GM23338 (cell line): ENCODE data around the gene DRP2. TPM values are rescaled to one million over a fixed set of nuclear protein-coding genes. Genes with fewer than 3 reads are reported as not detected.
A peak's percentile ranks its signal among the peaks of the same experiment; 100 is the strongest.

Source experiments
- ATAC-seq: fragments of 200-7000 bp; cut with Tn5 transposase; 3 replicates; pipeline ENCODE4 v1.9.1; 2020
- DNase-seq: peaks from one replicate; pipeline ENCODE4 v3.0.0-alpha.2; 2015; ENCODE audit warnings: low spot score
- H2AFZ ChIP-seq: fragments of 200-600 bp; sonication (generic); 2 replicates; pipeline ENCODE4 v1.8.0; 2016; ENCODE audit warnings: antibody characterized with exemption, mild to moderate bottlenecking, moderate library complexity
- H3F3A ChIP-seq: fragments of 200-600 bp; sonication (generic); replicated peaks from 2 replicates; pipeline ENCODE4 v1.8.0; 2017; ENCODE audit warnings: antibody characterized with exemption, mixed run types, low read depth
- H3K27ac ChIP-seq: fragments of 200-600 bp; sonication (generic); 2 replicates; pipeline ENCODE4 v1.6.1; 2016; ENCODE audit warnings: low read depth
- H3K27me3 ChIP-seq: fragments of 200-600 bp; sonication (generic); 2 replicates; pipeline ENCODE4 v1.8.0; 2016; ENCODE audit warnings: mild to moderate bottlenecking, mixed run types, moderate library complexity; ENCODE audit not compliant: insufficient read depth
- H3K36me3 ChIP-seq: fragments of 200-600 bp; sonication (generic); 2 replicates; pipeline ENCODE4 v1.8.0; 2016; ENCODE audit warnings: mild to moderate bottlenecking; ENCODE audit not compliant: insufficient read depth
- H3K4me1 ChIP-seq: fragments of 200-600 bp; sonication (generic); 2 replicates; pipeline ENCODE4 v1.8.0; 2016; ENCODE audit warnings: mild to moderate bottlenecking, moderate library complexity; ENCODE audit not compliant: insufficient read depth
- H3K4me2 ChIP-seq: fragments of 200-600 bp; sonication (generic); 2 replicates; pipeline ENCODE4 v1.7.1; 2017; ENCODE audit warnings: mixed run types
- H3K4me3 ChIP-seq: fragments of 200-600 bp; sonication (generic); 2 replicates; pipeline ENCODE4 v1.6.1; 2016; ENCODE audit warnings: mixed run types
- H3K79me2 ChIP-seq: fragments of 200-600 bp; sonication (generic); replicated peaks from 2 replicates; pipeline ENCODE4 v1.8.0; 2017; ENCODE audit warnings: mild to moderate bottlenecking; ENCODE audit not compliant: insufficient read depth
- H3K9me2 ChIP-seq: fragments of 200-600 bp; sonication (generic); 2 replicates; pipeline ENCODE4 v1.8.0; 2017; ENCODE audit not compliant: insufficient read depth
- H4K20me1 ChIP-seq: fragments of 200-600 bp; sonication (generic); replicated peaks from 2 replicates; pipeline ENCODE4 v1.8.0; 2017; ENCODE audit warnings: mild to moderate bottlenecking; ENCODE audit not compliant: insufficient read depth
- H3K27ac Mint-ChIP-seq: 2 replicates; pipeline ENCODE4 v1.8.0; 2020; ENCODE audit warnings: inconsistent platforms, mild to moderate bottlenecking, moderate library complexity, mixed read lengths
- H3K27me3 Mint-ChIP-seq: 3 replicates; pipeline ENCODE4 v1.8.0; 2022; ENCODE audit warnings: low read depth, mild to moderate bottlenecking, moderate library complexity, mixed read lengths, inconsistent platforms; ENCODE audit not compliant: insufficient read depth, poor library complexity
- H3K36me3 Mint-ChIP-seq: 3 replicates; pipeline ENCODE4 v1.8.0; 2021; ENCODE audit warnings: low read depth, mild to moderate bottlenecking, inconsistent platforms, moderate library complexity, mixed read lengths
- H3K4me1 Mint-ChIP-seq: 3 replicates; pipeline ENCODE4 v1.8.0; 2020; ENCODE audit warnings: mild to moderate bottlenecking, inconsistent platforms, mixed read lengths
- H3K4me3 Mint-ChIP-seq: 3 replicates; pipeline ENCODE4 v1.8.0; 2021; ENCODE audit warnings: moderate library complexity, mild to moderate bottlenecking, inconsistent platforms, mixed read lengths
- H3K9me3 Mint-ChIP-seq: 3 replicates; pipeline ENCODE4 v1.8.0; 2020; ENCODE audit warnings: moderate library complexity, mild to moderate bottlenecking, inconsistent platforms, mixed read lengths
- CTCF ChIP-seq, 2 experiments: fragments of 200-600 bp in 1 of 2; sonication (generic) in 1 of 2; conservative IDR thresholded peaks; 2 replicates each; pipeline versions ENCODE4 v1.5.1 to v1.6.1; 2016 to 2017; ENCODE audit warnings: antibody characterized with exemption in 2 of 2, low read depth in 2 of 2, mild to moderate bottlenecking in 2 of 2, moderate library complexity in 1 of 2
- EZH2 ChIP-seq: fragments of 200-600 bp; sonication (generic); IDR thresholded peaks from one replicate; pipeline ENCODE4 v1.8.0; 2017; ENCODE audit warnings: antibody characterized with exemption, mild to moderate bottlenecking, low read depth; ENCODE audit not compliant: unreplicated experiment
- EZH2phosphoT487 ChIP-seq: fragments of 200-600 bp; sonication (generic); IDR thresholded peaks from one replicate; pipeline ENCODE4 v1.8.1; 2018; ENCODE audit warnings: antibody characterized with exemption; ENCODE audit not compliant: unreplicated experiment
- JUNB ChIP-seq: IDR thresholded peaks from one replicate; pipeline ENCODE4 v1.6.1; 2016; ENCODE audit warnings: antibody characterized with exemption; ENCODE audit not compliant: unreplicated experiment
- REST ChIP-seq: IDR thresholded peaks from one replicate; pipeline ENCODE4 v1.6.1; 2018; ENCODE audit warnings: antibody characterized with exemption; ENCODE audit not compliant: unreplicated experiment
- polyA plus RNA-seq: library from polyadenylated mRNA; unstranded; fragments of >200 nt; fragmentation: Nextera tagmentation; extraction: Ambion mirVana; gene quantifications from 2 replicates; pipeline ENCODE4 v1.2.1, GENCODE V29; 2016
- total RNA-seq: library from RNA; depleted of rRNA; stranded (reverse); fragments of >200 nt; shearing (Covaris generic); gene quantifications from 2 replicates; pipeline ENCODE4 v1.2.3, GENCODE V29; 2014

Gene DRP2
- total and polyA plus RNA-seq, 2 experiments from 2014 or later, result 0.24 TPM; not detected in 1

- H3K4me1 Mint-ChIP-seq, result peaks cover 4% of the 10 kb centered on the region; the same call in 2 of the 3 replicates
- Histone ChIP-seq H3K9me2 (no peaks in the 10 kb centered on the region), H2AFZ (no peak overlapping the region), H3K79me2 (no peaks in the 10 kb centered on the region), H3K4me2 (no peak overlapping the region), H3K27me3 (no peaks in the 10 kb centered on the region), H3K27ac (no peak overlapping the region), H3K4me3 (no peak overlapping the region), H3K36me3 (no peaks in the 10 kb centered on the region), H3K4me1 (no peaks in the 10 kb centered on the region), H4K20me1 (no peaks in the 10 kb centered on the region), H3F3A (no peaks in the 10 kb centered on the region)
- no peak overlapping the region for H3K27ac Mint-ChIP-seq
- H3K27me3 Mint-ChIP-seq, result no peaks in the 10 kb centered on the region
- H3K9me3 Mint-ChIP-seq, result no peaks in the 10 kb centered on the region
- DNase-seq, result no peak
- no peaks in the 10 kb centered on the region for H3K36me3 Mint-ChIP-seq
- no peak overlapping the region for H3K4me3 Mint-ChIP-seq
- no peak for ATAC-seq
- TF ChIP-seq REST, result no peak
- no peak for TF ChIP-seq CTCF (conservative IDR thresholded peaks at IDR 0.05; ENCODE audit: low read depth in 2 of 2)
- TF ChIP-seq EZH2phosphoT487, result no peak
- no peak for TF ChIP-seq JUNB
- no peak for TF ChIP-seq EZH2
Measured at GRCh38 chrX:101231080-101231479, 11.5 kb downstream of the DRP2 start.

GRCh38 chrX:101232316-101232715 lies 12.7 kb downstream of the DRP2 start:
- no peak overlapping the region for H2AFZ ChIP-seq
- H3K27me3 ChIP-seq, result no peaks in the 10 kb centered on the region
- peaks cover 4% of the 10 kb centered on the region; the same call in 2 of the 3 replicates for H3K4me1 Mint-ChIP-seq
- TF ChIP-seq CTCF (conservative IDR thresholded peaks at IDR 0.05; ENCODE audit: low read depth in 2 of 2), result no peak
- TF ChIP-seq REST, result no peak
- H3K9me3 Mint-ChIP-seq, result no peaks in the 10 kb centered on the region
- H3K36me3 Mint-ChIP-seq, result no peaks in the 10 kb centered on the region
- no peaks in the 10 kb centered on the region for H3K4me1 ChIP-seq
- H3K79me2 ChIP-seq, result no peaks in the 10 kb centered on the region
- H3K27me3 Mint-ChIP-seq, result no peaks in the 10 kb centered on the region
- no peak overlapping the region for H3K4me3 Mint-ChIP-seq
- ATAC-seq, result no peak
- H3K36me3 ChIP-seq, result no peaks in the 10 kb centered on the region
- H3K27ac Mint-ChIP-seq, result peak overlapping the region; percentile 56
- H3K9me2 ChIP-seq, result no peaks in the 10 kb centered on the region
- H3K4me3 ChIP-seq, result no peak overlapping the region
- no peaks in the 10 kb centered on the region for H3F3A ChIP-seq
- no peak overlapping the region for H3K27ac ChIP-seq
- H3K4me2 ChIP-seq, result no peak overlapping the region
- no peak for DNase-seq
- H4K20me1 ChIP-seq, result no peaks in the 10 kb centered on the region
